Heart left ventricle (tissue), 16 donors: ENCODE data around the gene HSPA1L. TPM values are rescaled to one million over a fixed set of nuclear protein-coding genes. Genes with fewer than 3 reads are reported as not detected.
"Not testable (repeated sequence)": the region's sequence is repeated elsewhere in the genome, so short reads cannot be mapped to it uniquely, and the experiment has no call there.

Experiments
- ATAC-seq, 4 donors: fragments of 200-7000 bp; cut with Tn5 transposase; one replicate each; pipeline ENCODE4 v1.9.1; 2020 to 2022; ENCODE audit warnings: moderate library complexity in 4 of 4, mild to moderate bottlenecking in 3 of 4, moderate number of reproducible peaks in 1 of 4
- DNase-seq, 5 donors: peaks; one replicate each; pipeline ENCODE4 v3.0.0-alpha.2; 2020
- H3K27ac ChIP-seq, 12 donors: fragments of 200-600 bp; sonication (generic) in 4 of 12; one replicate each; pipeline versions ENCODE4 v1.5.0 to v1.8.0; 2016 to 2022; ENCODE audit warnings: mild to moderate bottlenecking in 2 of 12
- H3K27me3 ChIP-seq, 9 donors: fragments of 200-600 bp; sonication (generic) in 2 of 9; one replicate each; pipeline versions ENCODE4 v1.5.1 to v1.8.0; 2016 to 2022; ENCODE audit warnings: mild to moderate bottlenecking in 3 of 9
- H3K36me3 ChIP-seq, 9 donors: fragments of 200-600 bp; sonication (generic) in 2 of 9; one replicate each; pipeline versions ENCODE4 v1.5.0 to v1.8.0; 2018 to 2022; ENCODE audit warnings: mild to moderate bottlenecking in 2 of 9
- H3K4me1 ChIP-seq, 12 donors: fragments of 200-600 bp; sonication (generic) in 4 of 12; one replicate each; pipeline versions ENCODE4 v1.5.0 to v1.8.0; 2016 to 2022; ENCODE audit warnings: mild to moderate bottlenecking in 3 of 12
- H3K4me3 ChIP-seq, 12 donors: fragments of 200-600 bp; sonication (generic) in 4 of 12; one replicate each; pipeline versions ENCODE4 v1.5.0 to v1.8.0; 2017 to 2022; ENCODE audit warnings: mild to moderate bottlenecking in 9 of 12, moderate library complexity in 4 of 12
- H3K9me3 ChIP-seq, 12 donors: fragments of 200-600 bp; sonication (generic) in 4 of 12; one replicate each; pipeline versions ENCODE4 v1.5.0 to v1.8.0; 2016 to 2022; ENCODE audit warnings: mild to moderate bottlenecking in 1 of 12
- CTCF ChIP-seq, 12 donors: fragments of 200-600 bp; sonication (generic) in 4 of 12; IDR thresholded peaks; one replicate each; pipeline versions ENCODE4 v1.5.0 to v1.8.0; 2018 to 2022; ENCODE audit warnings: antibody characterized with exemption in 12 of 12, mild to moderate bottlenecking in 5 of 12
- POLR2A ChIP-seq, 2 donors: fragments of 450-650 bp; IDR thresholded peaks; one replicate each; pipeline ENCODE4 v1.6.1; 2017; ENCODE audit warnings: antibody characterized with exemption in 2 of 2, mild to moderate bottlenecking in 2 of 2, moderate library complexity in 2 of 2
- WGBS, 4 donors: extraction: QIAGEN DNeasy Blood & Tissue Kit in 2 of 4; methylation state at CpG; one replicate each; pipeline versions ENCODE4 v1.1.5 to v1.1.7; 2013 to 2018; 5-methylcytosine and 5-hydroxymethylcytosine counted together
- intact Hi-C, 10 donors: fragments of 100-400 bp; cut with DNase I; formaldehyde crosslinking; loops; one replicate each; pipeline versions ENCODE4 v1.11.1 to v1.14.2; 2022
- polyA plus RNA-seq, 2 donors: library from polyadenylated mRNA; stranded (reverse); fragments of 200-250 nt; gene quantifications; one replicate each; pipeline ENCODE4 v1.2.3, GENCODE V29; 2013
- total RNA-seq, 9 donors: library from RNA; depleted of rRNA in 2 of 9; stranded (reverse); fragments of >200 nt in 2 of 9; fragmentation: NEBNext Ultra II Directional in 3 of 9; extraction: Animal tissue kit (Norgen Biotek cat#: 25700) in 3 of 9; gene quantifications; one replicate each; pipeline versions ENCODE4 v1.1.0 to v1.2.4, GENCODE V29; 2016 to 2023
- donor health status: ischemic (EF 13 %, LVEDD 7.1; RV severe dilation, severe dysfunction).
- donor health status: healthy with polysubstance abuse.
- donor health status: DM: no; HTN: yes; CAD: no.
- donor health status: DM: no; HTN: no; CAD: no.
- donor health status: ischemic (EF 25% LVEDD 6.9; RV normal size, moderate dysfunction).
- donor health status: ischemic (EF 25% LVEDD 5.7; RV mildly dilated, moderate dysfunction).
- donor health status: healthy.
- donor health status: DM: yes; HTN: yes; CAD: no.
- donor health status: ischemic (EF 35%, LVEDD 5.7; RV mildly dilated, moderate dysfunction).
- donor health status: nonischemic (EF 11% LVEDD 7.7; RV severe dilation, severe dysfunction).
- donor health status: DM: yes; HTN: yes; CAD: no.
- donor health status: PGD.
- donor health status: ischemic (EF 29% LVEDD 5.4; RV normal size, mild dysfunction).
- donor health status: nonischemic (EF 23%, LVEDD 6.1; RV moderate dilation, normal function).

The HSPA1L gene
- total and polyA plus RNA-seq, 11 donors, result 0.95 to 3.6 (median 1.8) TPM

- H3K27ac ChIP-seq, result peak overlapping the region; percentile 89 to 98 (median 96)
- TF ChIP-seq POLR2A (IDR thresholded peaks at IDR 0.05), result peak; percentile 28 to 66
- TF ChIP-seq CTCF (IDR thresholded peaks at IDR 0.05), result no peak
- no peaks in the 10 kb centered on the region for H3K27me3 ChIP-seq
- 0 to 1% (median 0%) methylated on average over 13 of the region's 13 CpGs for WGBS, 4 donors
- intact Hi-C loops, result loop anchor here in 2 of 10 donors (2.0 to 5.0 kb wide), 3 partner anchors 32 to 96 kb away; partner anchors contain the start of genes CLIC1 (in 1 of the 2) and VARS1 (in 1 of the 2)
- H3K4me1 ChIP-seq, result peaks cover 0 to 51% (median 29%) of the 10 kb centered on the region in 12 donors
- DNase-seq (peak; percentile 89 to 92 (median 90)), ATAC-seq (peak; percentile 49)
- no peaks in the 10 kb centered on the region for H3K9me3 ChIP-seq
- peaks cover 0 to 6% (median 0%) of the 10 kb centered on the region in 9 donors for H3K36me3 ChIP-seq
- H3K4me3 ChIP-seq, result peak overlapping the region; percentile 26 to 82 (median 70)
Measured at GRCh38 chr6:31826793-31827285, 11.8 kb upstream of the HSPA1L start.

GRCh38 chr6:31825553-31825952 is 10.5 kb upstream of the HSPA1L start:
- intact Hi-C loops, result loop anchor here in 1 of 10 donors (5.0 kb wide), 1 partner anchor 88 kb away; the partner anchor contains the start of gene CLIC1
- Histone ChIP-seq H3K27me3 (no peaks in the 10 kb centered on the region), H3K36me3 (no peaks in the 10 kb centered on the region), H3K4me1 (peaks cover 0 to 48% (median 27%) of the 10 kb centered on the region in 12 donors), H3K4me3 (no peak overlapping the region), H3K9me3 (no peaks in the 10 kb centered on the region), H3K27ac (peak overlapping the region in 10 of 12 donors; percentile 89 to 98 (median 96))
- WGBS, 4 donors, result 78 to 83% (median 80%) methylated on average over 4 of the region's 4 CpGs
- ATAC-seq (no peak), DNase-seq (no peak)
- TF ChIP-seq CTCF (IDR thresholded peaks at IDR 0.05) (no peak), POLR2A (IDR thresholded peaks at IDR 0.05) (no peak)

- Histone ChIP-seq H3K27ac (peak overlapping the region in 11 of 12 donors; percentile 93 to 100 (median 99)), H3K4me3 (peak overlapping the region in 1 of 12 donors; percentile 63), H3K4me1 (peaks cover 0 to 65% (median 43%) of the 10 kb centered on the region in 12 donors)
- not testable (repeated sequence) for DNase-seq, H3K36me3 ChIP-seq, H3K9me3 ChIP-seq, ATAC-seq, H3K27me3 ChIP-seq
- intact Hi-C loops, result loop anchor here in 1 of 10 donors (5.0 kb wide), 1 partner anchor 91 kb away; no protein-coding TSS in a partner anchor
- WGBS, 4 donors, result 90 to 95% (median 92%) methylated on average over 9 of the region's 9 CpGs
Measured at GRCh38 chr6:31823592-31824196, 8.6 kb upstream of the HSPA1L start.

- intact Hi-C loops, result loop anchor here in 1 of 10 donors (5.0 kb wide), 1 partner anchor 90 kb away; no protein-coding TSS in a partner anchor
- ATAC-seq, result peak; percentile 58 to 82 (median 72)
- WGBS, 4 donors, result 1 to 3% (median 2%) methylated on average over 24 to 25 of the region's 25 CpGs
Measured at GRCh38 chr6:31822036-31822821, 7.1 kb upstream of the HSPA1L start.

More at GRCh38 chr6:31822036-31822821, 7.1 kb upstream of the HSPA1L start:
- Histone ChIP-seq H3K27me3 (no peaks in the 10 kb centered on the region), H3K4me3 (peak overlapping the region; percentile 2 to 73 (median 62)), H3K4me1 (peaks cover 0 to 78% (median 52%) of the 10 kb centered on the region in 12 donors), H3K27ac (peak overlapping the region; percentile 93 to 100 (median 99)), H3K9me3 (no peaks in the 10 kb centered on the region), H3K36me3 (peaks cover 0 to 3% (median 0%) of the 10 kb centered on the region in 9 donors)
- peak in 1 of 2 donors; percentile 82 for TF ChIP-seq POLR2A (IDR thresholded peaks at IDR 0.05)
- TF ChIP-seq CTCF (IDR thresholded peaks at IDR 0.05), result no peak
- peak; percentile 82 to 93 (median 89) for DNase-seq
